Naive thymus-derived CD4-positive, alpha-beta T cell (primary cell): ENCODE results near the gene HAUS7. TPM values are rescaled to one million over a fixed set of nuclear protein-coding genes. Genes with fewer than 3 reads are reported as not detected.
A peak's percentile ranks its signal among the peaks of the same experiment; 100 is the strongest.

ENCODE experiments used
- ATAC-seq: fragments of 150-1000 bp; cut with Tn5 transposase; 2 replicates; pipeline ENCODE4 v1.10.0; 2021; ENCODE audit warnings: mild to moderate bottlenecking, moderate library complexity
- CTCF ChIA-PET: fragments of 350-600 bp; sonication (Branson Sonifier 250); formaldehyde crosslinking; loops from one replicate; lab custom pipeline; 2021; ENCODE audit warnings: antibody characterized with exemption; lab: Charles Lee
- POLR2A ChIA-PET: fragments of 350-600 bp; sonication (Branson Sonifier 250); formaldehyde crosslinking; loops from one replicate; lab custom pipeline; 2021; ENCODE audit warnings: antibody characterized with exemption, inconsistent platforms; lab: Charles Lee
- DNase-seq, 9 donors: peaks; one replicate each; pipeline versions ENCODE4 v3.0.0 to v3.0.0-alpha.2; 2020 to 2022; ENCODE audit warnings: mixed read lengths in 1 of 9
- H3K27ac ChIP-seq: one replicate; pipeline ENCODE4 v1.7.0; 2013; ENCODE audit warnings: mild to moderate bottlenecking, low read depth, low read length, moderate library complexity
- H3K27me3 ChIP-seq, 2 donors: one replicate each; pipeline ENCODE4 v1.7.0; 2013; ENCODE audit warnings: low read length in 2 of 2, mild to moderate bottlenecking in 2 of 2, moderate library complexity in 2 of 2; ENCODE audit not compliant: control insufficient read depth in 2 of 2, insufficient read depth in 2 of 2
- H3K36me3 ChIP-seq, 3 experiments: 1 replicate in 2 of 3; 2 replicates in 1 of 3; pipeline ENCODE4 v1.7.0; 2013; ENCODE audit warnings: low read length in 3 of 3, mild to moderate bottlenecking in 3 of 3, moderate library complexity in 1 of 3; ENCODE audit not compliant: insufficient read depth in 3 of 3, control insufficient read depth in 2 of 3
- H3K4me1 ChIP-seq, 2 donors: one replicate each; pipeline ENCODE4 v1.7.0; 2013; ENCODE audit warnings: low read length in 2 of 2, mild to moderate bottlenecking in 2 of 2, moderate library complexity in 1 of 2; ENCODE audit not compliant: control insufficient read depth in 2 of 2, insufficient read depth in 2 of 2
- H3K4me3 ChIP-seq: 2 replicates; pipeline ENCODE4 v1.7.0; 2013; ENCODE audit warnings: mild to moderate bottlenecking, low read length
- H3K9me3 ChIP-seq, 3 experiments: 1 replicate in 2 of 3; 2 replicates in 1 of 3; pipeline ENCODE4 v1.7.0; 2013; ENCODE audit warnings: low read length in 3 of 3; ENCODE audit not compliant: control insufficient read depth in 2 of 3
- H3K27ac Mint-ChIP-seq, 9 donors: one replicate each; pipeline ENCODE4 v1.8.0; 2020 to 2022; ENCODE audit warnings: mixed read lengths in 9 of 9, mild to moderate bottlenecking in 8 of 9, moderate library complexity in 5 of 9, inconsistent platforms in 2 of 9
- H3K27me3 Mint-ChIP-seq, 5 donors: one replicate each; pipeline ENCODE4 v1.8.0; 2021 to 2022; ENCODE audit warnings: mixed read lengths in 5 of 5, mild to moderate bottlenecking in 1 of 5
- H3K36me3 Mint-ChIP-seq, 5 donors: one replicate each; pipeline ENCODE4 v1.8.0; 2020 to 2022; ENCODE audit warnings: mixed read lengths in 5 of 5, mild to moderate bottlenecking in 3 of 5, inconsistent platforms in 1 of 5
- H3K4me1 Mint-ChIP-seq, 7 donors: one replicate each; pipeline ENCODE4 v1.8.0; 2020 to 2022; ENCODE audit warnings: mixed read lengths in 7 of 7, mild to moderate bottlenecking in 3 of 7, inconsistent platforms in 1 of 7
- H3K4me3 Mint-ChIP-seq, 10 donors: one replicate each; pipeline ENCODE4 v1.8.0; 2020 to 2022; ENCODE audit warnings: mild to moderate bottlenecking in 10 of 10, mixed read lengths in 10 of 10, moderate library complexity in 6 of 10, inconsistent platforms in 2 of 10
- H3K9me3 Mint-ChIP-seq, 11 donors: one replicate each; pipeline ENCODE4 v1.8.0; 2020 to 2022; ENCODE audit warnings: mixed read lengths in 11 of 11, mild to moderate bottlenecking in 4 of 11, inconsistent platforms in 1 of 11, moderate library complexity in 1 of 11
- intact Hi-C, 2 donors: fragments of 100-400 bp; cut with micrococcal nuclease; formaldehyde crosslinking; loops; one replicate each; pipeline ENCODE4 v1.15.1; 2023
- polyA plus RNA-seq, 2 donors: library from polyadenylated mRNA; unstranded; fragments of 300-500 nt; fragmentation: Illumina TruSeq; gene quantifications; one replicate each; pipeline ENCODE4 v1.2.3, GENCODE V29; 2021
- total RNA-seq, 6 experiments: library from RNA in 5 of 6; stranded (reverse) in 5 of 6; gene quantifications; 1 replicate in 5 of 6; 2 replicates in 1 of 6; pipeline ENCODE4 v1.2.3 and lab custom pipeline; 2021 to 2026

The HAUS7 gene
- total and polyA plus RNA-seq, 7 experiments from 2014 or later = 20.7 to 44.8 (median 28.4) TPM

GRCh38 chrX:153495362-153495751 lies 25.0 kb upstream of the HAUS7 start:
- intact Hi-C loops = loop anchor here in 1 of 2 donors (1.0 kb wide), 1 partner anchor 25 kb away; the partner anchor contains the start of gene HAUS7
- H3K27me3 ChIP-seq = no peaks in the 10 kb centered on the region
- no peak overlapping the region for H3K27ac Mint-ChIP-seq
- DNase-seq = no peak
- no peak overlapping the region for H3K27ac ChIP-seq
- H3K9me3 ChIP-seq = no peaks in the 10 kb centered on the region
- H3K36me3 ChIP-seq = no peaks in the 10 kb centered on the region
- no peaks in the 10 kb centered on the region for H3K4me1 ChIP-seq
- H3K4me3 Mint-ChIP-seq = peak overlapping the region in 3 of 10 donors; percentile 35 to 68 (median 61)
- ChIA-PET CTCF (no interaction called here), POLR2A (no interaction called here)
- H3K36me3 Mint-ChIP-seq = no peaks in the 10 kb centered on the region
- no peak for ATAC-seq
- H3K4me3 ChIP-seq = no peak overlapping the region
- peaks cover 0 to 3% (median 0%) of the 10 kb centered on the region in 7 donors for H3K4me1 Mint-ChIP-seq
- H3K9me3 Mint-ChIP-seq = no peaks in the 10 kb centered on the region
- H3K27me3 Mint-ChIP-seq = peaks cover 0 to 5% (median 0%) of the 10 kb centered on the region in 5 donors

DNA sequence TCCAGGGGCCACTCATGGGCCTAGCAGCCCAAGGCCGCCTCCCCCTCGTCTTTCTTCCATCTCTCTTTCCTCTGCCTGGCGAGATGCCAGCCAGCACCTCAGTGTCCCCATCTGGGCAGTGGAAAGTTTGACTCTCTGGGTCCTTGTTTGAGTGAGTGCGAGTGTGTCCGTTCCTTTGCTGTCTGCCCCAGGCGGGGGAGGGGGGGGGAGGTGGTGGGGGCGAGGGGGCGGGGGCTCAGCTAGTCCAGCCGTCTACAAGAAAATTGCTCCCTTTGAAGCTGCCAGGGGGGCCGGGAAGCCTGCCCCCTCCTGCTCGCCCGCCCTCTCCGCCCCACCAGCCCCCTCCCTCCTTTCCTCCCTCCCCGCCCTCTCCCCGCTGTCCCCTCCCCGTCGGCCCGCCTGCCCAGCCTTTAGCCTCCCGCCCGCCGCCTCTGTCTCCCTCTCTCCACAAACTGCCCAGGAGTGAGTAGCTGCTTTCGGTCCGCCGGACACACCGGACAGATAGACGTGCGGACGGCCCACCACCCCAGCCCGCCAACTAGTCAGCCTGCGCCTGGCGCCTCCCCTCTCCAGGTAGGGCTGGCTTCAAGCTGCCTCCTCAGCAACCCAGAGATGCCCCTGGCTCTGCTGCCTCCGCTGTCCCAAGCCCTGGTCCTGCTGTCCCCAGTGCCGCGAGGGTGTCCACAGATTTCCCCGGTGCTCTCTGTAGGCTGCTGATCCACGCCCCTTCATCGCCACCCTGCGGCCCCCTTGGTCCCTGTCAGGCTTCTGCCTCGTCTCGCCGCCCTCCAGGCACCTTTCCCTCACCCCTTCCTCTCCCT lies 24.4 kb upstream of the HAUS7 start, which contains the start of gene BGN:
Gene BGN, plus strand, starts transcription at position 440 of the 821 bp plus-strand sequence. CDS start 9,652 bp downstream, outside the sequence.
- no peak for ATAC-seq
- no peaks in the 10 kb centered on the region for H3K9me3 ChIP-seq
- peak in 4 of 9 donors; percentile 4 to 18 (median 12) for DNase-seq
- H3K27ac ChIP-seq = no peak within 1 kb of the TSS
- no peaks in the 10 kb centered on the region for H3K4me1 ChIP-seq
- H3K27me3 Mint-ChIP-seq = peaks cover 0 to 5% (median 0%) of the 10 kb centered on the region in 5 donors
- ChIA-PET POLR2A (no interaction called here), CTCF (interaction anchor here (1.5 kb wide), 1 partner anchor 12 kb away, joined by 3 read pairs; no protein-coding TSS in a partner anchor)
- H3K27me3 ChIP-seq = no peaks in the 10 kb centered on the region
- intact Hi-C loops = loop anchor here in 1 of 2 donors (1.0 kb wide), 1 partner anchor 24 kb away; the partner anchor contains the start of gene HAUS7
- H3K36me3 ChIP-seq = no peaks in the 10 kb centered on the region
- H3K4me3 ChIP-seq = no peak within 1 kb of the TSS
- H3K27ac Mint-ChIP-seq = no peak within 1 kb of the TSS
- peak within 1 kb of the TSS in 3 of 10 donors; percentile 35 to 68 (median 61) for H3K4me3 Mint-ChIP-seq
- H3K36me3 Mint-ChIP-seq = no peaks in the 10 kb centered on the region
- H3K9me3 Mint-ChIP-seq = no peaks in the 10 kb centered on the region
- peaks cover 0 to 3% (median 0%) of the 10 kb centered on the region in 7 donors for H3K4me1 Mint-ChIP-seq

- no peak for DNase-seq
- CTCF ChIA-PET = interaction anchor here (1.5 kb wide), 1 partner anchor 13 kb away, joined by 3 read pairs; no protein-coding TSS in a partner anchor
Observed at GRCh38 chrX:153494061-153494460, 23.7 kb upstream of the HAUS7 start.

GRCh38 chrX:153493085-153493484 lies 22.7 kb upstream of the HAUS7 start:
- DNase-seq (no peak), ATAC-seq (no peak)
- intact Hi-C loops = no loop called here
- Mint-ChIP-seq H3K27ac (no peak overlapping the region), H3K4me1 (peaks cover 0 to 3% (median 0%) of the 10 kb centered on the region in 7 donors), H3K27me3 (peaks cover 0 to 5% (median 0%) of the 10 kb centered on the region in 5 donors), H3K9me3 (no peaks in the 10 kb centered on the region), H3K4me3 (no peak overlapping the region), H3K36me3 (no peaks in the 10 kb centered on the region)
- Histone ChIP-seq H3K27me3 (no peaks in the 10 kb centered on the region), H3K36me3 (no peaks in the 10 kb centered on the region), H3K4me1 (no peaks in the 10 kb centered on the region), H3K27ac (no peak overlapping the region), H3K9me3 (no peaks in the 10 kb centered on the region), H3K4me3 (no peak overlapping the region)
- ChIA-PET POLR2A (no interaction called here), CTCF (interaction anchor here (1.5 kb wide), 1 partner anchor 14 kb away, joined by 3 read pairs; no protein-coding TSS in a partner anchor)

More at GRCh38 chrX:153494061-153494460, 23.7 kb upstream of the HAUS7 start:
- Mint-ChIP-seq H3K4me3 (no peak overlapping the region), H3K36me3 (no peaks in the 10 kb centered on the region), H3K4me1 (peaks cover 0 to 3% (median 0%) of the 10 kb centered on the region in 7 donors), H3K27me3 (peaks cover 0 to 5% (median 0%) of the 10 kb centered on the region in 5 donors), H3K9me3 (no peaks in the 10 kb centered on the region), H3K27ac (no peak overlapping the region)
- intact Hi-C loops = no loop called here
- no peaks in the 10 kb centered on the region for H3K27me3 ChIP-seq
- no peak overlapping the region for H3K27ac ChIP-seq
- no peaks in the 10 kb centered on the region for H3K36me3 ChIP-seq
- H3K4me1 ChIP-seq = no peaks in the 10 kb centered on the region
- no peak for ATAC-seq
- H3K9me3 ChIP-seq = no peaks in the 10 kb centered on the region
- H3K4me3 ChIP-seq = no peak overlapping the region
- POLR2A ChIA-PET = no interaction called here

GRCh38 chrX:153492543-153492942 lies 22.2 kb upstream of the HAUS7 start:
- Histone ChIP-seq H3K4me3 (no peak overlapping the region), H3K36me3 (no peaks in the 10 kb centered on the region), H3K4me1 (no peaks in the 10 kb centered on the region), H3K9me3 (no peaks in the 10 kb centered on the region), H3K27ac (no peak overlapping the region), H3K27me3 (no peaks in the 10 kb centered on the region)
- H3K4me3 Mint-ChIP-seq = no peak overlapping the region
- DNase-seq = no peak
- H3K27me3 Mint-ChIP-seq = peaks cover 0 to 5% (median 0%) of the 10 kb centered on the region in 5 donors
- no peaks in the 10 kb centered on the region for H3K9me3 Mint-ChIP-seq
- no peaks in the 10 kb centered on the region for H3K36me3 Mint-ChIP-seq
- H3K4me1 Mint-ChIP-seq = peaks cover 0 to 3% (median 0%) of the 10 kb centered on the region in 7 donors
- ChIA-PET CTCF (no interaction called here), POLR2A (no interaction called here)
- no peak for ATAC-seq
- H3K27ac Mint-ChIP-seq = no peak overlapping the region
- intact Hi-C loops = no loop called here

DNA sequence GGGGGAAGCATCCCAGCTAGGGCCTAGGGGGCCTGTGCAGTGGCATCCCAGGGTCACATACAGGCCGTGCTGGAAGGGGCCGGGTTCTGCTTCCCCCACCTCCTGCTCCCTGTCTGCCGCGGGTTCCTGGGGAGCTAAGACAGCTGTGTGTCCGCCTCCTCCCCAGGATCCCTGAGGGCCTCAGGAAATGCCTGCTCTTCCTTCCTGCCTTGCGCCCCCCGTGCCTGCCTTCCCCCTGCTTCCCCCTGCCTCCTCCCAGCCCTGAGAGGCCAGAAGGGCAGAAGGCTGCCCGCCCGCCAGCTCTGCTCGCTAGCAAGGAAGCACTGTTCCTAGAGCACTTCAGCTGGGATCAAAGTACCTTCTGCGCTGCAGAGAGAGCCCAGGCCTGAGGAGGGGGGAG lies 21.5 kb upstream of the HAUS7 start:
- Mint-ChIP-seq H3K4me1 (peaks cover 0 to 3% (median 0%) of the 10 kb centered on the region in 7 donors), H3K9me3 (no peaks in the 10 kb centered on the region), H3K27me3 (peaks cover 0 to 5% (median 0%) of the 10 kb centered on the region in 5 donors), H3K36me3 (no peaks in the 10 kb centered on the region), H3K27ac (no peak overlapping the region), H3K4me3 (no peak overlapping the region)
- Histone ChIP-seq H3K27me3 (no peaks in the 10 kb centered on the region), H3K27ac (no peak overlapping the region), H3K4me3 (no peak overlapping the region), H3K36me3 (no peaks in the 10 kb centered on the region), H3K9me3 (no peaks in the 10 kb centered on the region), H3K4me1 (no peaks in the 10 kb centered on the region)
- POLR2A ChIA-PET = no interaction called here
- DNase-seq = no peak
- ATAC-seq = no peak
- intact Hi-C loops = no loop called here
- CTCF ChIA-PET = interaction anchor here (1.1 kb wide), 1 partner anchor 16 kb away, joined by 3 read pairs; no protein-coding TSS in a partner anchor
